Bone marrow (tissue), 2 donors: ENCODE results near the gene TMEM19.
A peak's percentile ranks its signal among the peaks of the same experiment; 100 is the strongest.

Experiments used
- DNase-seq, 2 donors: peaks; one replicate each; lab custom pipeline; 2025; lab: John Stamatoyannopoulos, UW

TMEM19 gene

GRCh38 chr12:71685914-71686657 is at the start of gene TMEM19:
Gene TMEM19, plus strand, starts transcription at chr12:71686082. Its CDS starts 599 bp downstream, at chr12:71686681.
- DNase-seq, result peak; percentile 73 to 77

- peak in 1 of 2 donors; percentile 46 for DNase-seq
These were observed 49.2 kb upstream of the TMEM19 start for GRCh38 chr12:71636704-71637115.

GRCh38 chr12:71638499-71638898 is 47.4 kb upstream of the TMEM19 start:
- DNase-seq, result no peak

- no peak for DNase-seq
These were observed 46.5 kb upstream of the TMEM19 start for GRCh38 chr12:71639341-71639760.

GRCh38 chr12:71640316-71640715 is 45.6 kb upstream of the TMEM19 start:
- DNase-seq, result no peak

- DNase-seq, result no peak
These were observed 44.5 kb upstream of the TMEM19 start for GRCh38 chr12:71641390-71641789.

GRCh38 chr12:71642264-71642663 is 43.6 kb upstream of the TMEM19 start:
- no peak for DNase-seq

- peak in 1 of 2 donors; percentile 51 for DNase-seq
These were observed 40.6 kb upstream of the TMEM19 start for GRCh38 chr12:71645268-71645667.

- DNase-seq, result no peak
These were observed 39.4 kb upstream of the TMEM19 start for GRCh38 chr12:71646512-71646911.

- DNase-seq, result no peak
These were observed 37.3 kb upstream of the TMEM19 start for GRCh38 chr12:71648537-71648936.

GRCh38 chr12:71649401-71649800 is 36.5 kb upstream of the TMEM19 start:
- DNase-seq, result no peak

GRCh38 chr12:71652656-71653055 is 33.2 kb upstream of the TMEM19 start:
- DNase-seq, result no peak

- no peak for DNase-seq
These were observed 32.7 kb upstream of the TMEM19 start for GRCh38 chr12:71653137-71653536.

- DNase-seq, result no peak
These were observed 31.7 kb upstream of the TMEM19 start for GRCh38 chr12:71654200-71654599.

- no peak for DNase-seq
These were observed 30.4 kb upstream of the TMEM19 start for GRCh38 chr12:71655495-71655894.

GRCh38 chr12:71655907-71656306 is 30.0 kb upstream of the TMEM19 start:
- DNase-seq, result no peak

GRCh38 chr12:71656740-71657139 is 29.1 kb upstream of the TMEM19 start:
- DNase-seq, result no peak

- no peak for DNase-seq
These were observed 23.8 kb upstream of the TMEM19 start for GRCh38 chr12:71661977-71662530.

- peak; percentile 49 to 87 for DNase-seq
These were observed 22.9 kb upstream of the TMEM19 start for GRCh38 chr12:71662849-71663560.

- DNase-seq, result peak; percentile 87 to 100
These were observed 22.1 kb upstream of the TMEM19 start, which contains the start of the genes THAP2 and ZFC3H1 for GRCh38 chr12:71663561-71664410. Gene THAP2, plus strand, starts transcription at chr12:71664301. Its CDS starts 209 bp downstream, at chr12:71664510. Gene ZFC3H1, minus strand, starts transcription at chr12:71663848. Its CDS starts 238 bp downstream, at chr12:71663610.

- no peak for DNase-seq
These were observed 21.3 kb upstream of the TMEM19 start for GRCh38 chr12:71664411-71665089.
